Measurements from ENCODE around the gene ANKFY1.
"Not testable (repeated sequence)": the region's sequence is repeated elsewhere in the genome, so short reads cannot be mapped to it uniquely, and the experiment has no call there.

The ANKFY1 gene

GRCh38 chr17:4256952-4257351 lies 6.8 kb downstream of the ANKFY1 start:
- peaks cover 9% of the 10 kb centered on the region; the same call in 1 of the 2 replicates for H3K9me3 ChIP-seq (ENCODE audit: control insufficient read depth, insufficient read depth, low read length)

GRCh38 chr17:4255271-4255670 lies 8.5 kb downstream of the ANKFY1 start:
- H3F3A ChIP-seq (ENCODE audit: control insufficient read depth, insufficient read depth) = not testable (repeated sequence)

More at GRCh38 chr17:4256952-4257351, 6.8 kb downstream of the ANKFY1 start:
- Histone ChIP-seq H3K4me2 (ENCODE audit: low read length) (no peak overlapping the region), H3K4me1 (ENCODE audit: control insufficient read depth, low read length) (peaks cover 6% of the 10 kb centered on the region; the same call in 1 of the 2 replicates), H4K20me1 (ENCODE audit: control insufficient read depth, insufficient read depth, low read depth, low read length) (0 out of 2 replicates have a peak, but pooled peaks cover 4% of the 10 kb centered on the region), H3K79me2 (ENCODE audit: control insufficient read depth, low read length) (peaks cover 99% of the 10 kb centered on the region), H3K9me2 (replicated peaks; ENCODE audit: control insufficient read depth, low read length) (no peaks in the 10 kb centered on the region), H3K36me3 (ENCODE audit: control insufficient read depth, low read length) (peaks cover 43% of the 10 kb centered on the region), H3K27me3 (ENCODE audit: control insufficient read depth, low read length) (no peaks in the 10 kb centered on the region), H3K4me3 (ENCODE audit: low read length) (no peak overlapping the region), H3F3A (ENCODE audit: control insufficient read depth, insufficient read depth) (0 out of 2 replicates have a peak, but pooled peaks cover 2% of the 10 kb centered on the region), H3K27ac (ENCODE audit: low read depth, low read length) (no peak overlapping the region)
- TF ChIP-seq EZH2phosphoT487 (IDR thresholded peaks at IDR 0.05; ENCODE audit: borderline replicate concordance, low read length) = no peak
- TF ChIP-seq CTCF (IDR thresholded peaks at IDR 0.05; ENCODE audit: low read depth, low read length, poor library complexity, severe bottlenecking) = no peak

GRCh38 chr17:4250887-4251286 lies 12.9 kb downstream of the ANKFY1 start:
- Histone ChIP-seq H3K9me2 (replicated peaks; ENCODE audit: control insufficient read depth, low read length) (no peaks in the 10 kb centered on the region), H3K27ac (ENCODE audit: low read depth, low read length) (no peak overlapping the region), H3K4me3 (ENCODE audit: low read length) (no peak overlapping the region), H4K20me1 (ENCODE audit: control insufficient read depth, insufficient read depth, low read depth, low read length) (peaks cover 2% of the 10 kb centered on the region; the same call in 1 of the 2 replicates), H3K79me2 (ENCODE audit: control insufficient read depth, low read length) (peaks cover 97% of the 10 kb centered on the region), H3K27me3 (ENCODE audit: control insufficient read depth, low read length) (no peaks in the 10 kb centered on the region), H3K4me2 (ENCODE audit: low read length) (no peak overlapping the region), H3K9me3 (ENCODE audit: control insufficient read depth, insufficient read depth, low read length) (no peaks in the 10 kb centered on the region), H3K36me3 (ENCODE audit: control insufficient read depth, low read length) (peaks cover 25% of the 10 kb centered on the region), H3K4me1 (ENCODE audit: control insufficient read depth, low read length) (peaks cover 6% of the 10 kb centered on the region; the same call in 1 of the 2 replicates), H3F3A (ENCODE audit: control insufficient read depth, insufficient read depth) (0 out of 2 replicates have a peak, but pooled peaks cover 5% of the 10 kb centered on the region)
- TF ChIP-seq CTCF (IDR thresholded peaks at IDR 0.05; ENCODE audit: low read depth, low read length, poor library complexity, severe bottlenecking) (no peak), EZH2phosphoT487 (IDR thresholded peaks at IDR 0.05; ENCODE audit: borderline replicate concordance, low read length) (no peak)

More at GRCh38 chr17:4255271-4255670, 8.5 kb downstream of the ANKFY1 start:
- Histone ChIP-seq H3K36me3 (ENCODE audit: control insufficient read depth, low read length) (peaks cover 26% of the 10 kb centered on the region), H3K79me2 (ENCODE audit: control insufficient read depth, low read length) (peaks cover 98% of the 10 kb centered on the region)
- H4K20me1 ChIP-seq (ENCODE audit: control insufficient read depth, insufficient read depth, low read depth, low read length); H3K4me1 ChIP-seq (ENCODE audit: control insufficient read depth, low read length); H3K9me3 ChIP-seq (ENCODE audit: control insufficient read depth, insufficient read depth, low read length); H3K27ac ChIP-seq (ENCODE audit: low read depth, low read length); H3K4me2 ChIP-seq (ENCODE audit: low read length); H3K9me2 ChIP-seq (replicated peaks; ENCODE audit: control insufficient read depth, low read length); H3K4me3 ChIP-seq (ENCODE audit: low read length); H3K27me3 ChIP-seq (ENCODE audit: control insufficient read depth, low read length): not testable (repeated sequence)

GRCh38 chr17:4249452-4250029 lies 14.2 kb downstream of the ANKFY1 start:
- H3K79me2 ChIP-seq (ENCODE audit: control insufficient read depth, low read length) = peaks cover 97% of the 10 kb centered on the region
- H3K4me2 ChIP-seq (ENCODE audit: low read length) = no peak overlapping the region
- 0 out of 2 replicates have a peak, but pooled peaks cover 5% of the 10 kb centered on the region for H3F3A ChIP-seq (ENCODE audit: control insufficient read depth, insufficient read depth)
- H3K9me3 ChIP-seq (ENCODE audit: control insufficient read depth, insufficient read depth, low read length) = no peaks in the 10 kb centered on the region
- peaks cover 26% of the 10 kb centered on the region for H3K36me3 ChIP-seq (ENCODE audit: control insufficient read depth, low read length)
- peaks cover 6% of the 10 kb centered on the region; the same call in 1 of the 2 replicates for H3K4me1 ChIP-seq (ENCODE audit: control insufficient read depth, low read length)
- no peak overlapping the region for H3K4me3 ChIP-seq (ENCODE audit: low read length)
- H4K20me1 ChIP-seq (ENCODE audit: control insufficient read depth, insufficient read depth, low read depth, low read length) = peaks cover 2% of the 10 kb centered on the region
- no peak overlapping the region for H3K27ac ChIP-seq (ENCODE audit: low read depth, low read length)
- no peaks in the 10 kb centered on the region for H3K9me2 ChIP-seq (replicated peaks; ENCODE audit: control insufficient read depth, low read length)
- H3K27me3 ChIP-seq (ENCODE audit: control insufficient read depth, low read length) = no peaks in the 10 kb centered on the region
- TF ChIP-seq EZH2phosphoT487 (IDR thresholded peaks at IDR 0.05; ENCODE audit: borderline replicate concordance, low read length) (no peak), CTCF (IDR thresholded peaks at IDR 0.05; ENCODE audit: low read depth, low read length, poor library complexity, severe bottlenecking) (peak; percentile 53)

Measured in DOHH2 (cell line).